ENCODE data around the gene DNAH14. TPM values are rescaled to one million over a fixed set of nuclear protein-coding genes. Genes with fewer than 3 reads are reported as not detected.

The DNAH14 gene
- total and polyA plus RNA-seq, 2 of the 4 experiments (the other 2 are of a cell fraction) = 2.7 to 3.6 TPM

DNA sequence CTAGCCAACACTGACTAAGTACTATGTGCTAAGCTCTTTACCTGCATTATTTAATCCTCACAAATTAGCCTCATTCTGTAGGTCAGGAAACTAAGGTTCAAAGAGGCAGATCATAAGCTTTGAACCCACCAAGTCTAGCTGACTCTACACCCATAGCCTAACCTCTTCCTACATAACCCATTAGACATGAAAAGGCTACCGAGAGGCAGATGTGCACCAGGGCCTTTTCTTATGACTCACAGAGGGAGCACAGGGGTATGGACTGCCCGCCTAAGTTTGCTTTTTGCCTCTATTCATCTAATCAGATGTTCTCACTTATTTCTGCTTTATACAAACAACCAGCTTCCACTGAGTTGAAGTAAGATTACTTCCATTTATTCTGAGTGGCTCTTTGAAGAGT, 466.9 kb downstream of the DNAH14 start:
- no peak overlapping the region for H3K14ac ChIP-seq (replicated peaks; ENCODE audit: low read depth, low read length)
- H3K9ac ChIP-seq (ENCODE audit: low read depth, low read length) = no peak overlapping the region
- no CpG with 5 or more reads among the region's 2 CpGs for WGBS, 2 experiments (ENCODE audit: extremely low coverage in 2 of 2, insufficient read length in 1 of 2)
- ATAC-seq (ENCODE audit: low read depth) = no peak
- H3K4me3 ChIP-seq (ENCODE audit: insufficient read depth, low read depth, low read length) = no peak overlapping the region
- no peak overlapping the region for H4K91ac ChIP-seq (ENCODE audit: insufficient read depth, low read depth, low read length)
- in situ Hi-C loops (cut with MboI; ENCODE audit: low sequenced_read_pairs) (no loop called here), intact Hi-C loops (cut with micrococcal nuclease) (no loop called here), dilution Hi-C loops (cut with HindIII; ENCODE audit: low sequenced_read_pairs, unreplicated experiment) (no loop called here)
- peaks cover 0 to 4% of the 10 kb centered on the region in 2 experiments; a peak in 1 of 4 replicates for H3K79me1 ChIP-seq (ENCODE audit: low read depth in 1 of 2, low read length in 2 of 2)
- H3K56ac ChIP-seq (ENCODE audit: extremely low read depth, insufficient read depth, low read length) = no peak overlapping the region
- BruUV-seq (replicated peaks) = no TSS peak
- no peak overlapping the region for H3K18ac ChIP-seq (ENCODE audit: low read depth, low read length)
- H2AK9ac ChIP-seq (replicated peaks; ENCODE audit: low read depth, low read length, poor library complexity) = no peak overlapping the region
- H3K4ac ChIP-seq (ENCODE audit: low read depth, low read length) = no peak overlapping the region
- H3K23ac ChIP-seq (ENCODE audit: low read depth, low read length) = no peak overlapping the region
- no peak overlapping the region for H2BK15ac ChIP-seq (ENCODE audit: low read depth, low read length)
- no peak overlapping the region for H2AK5ac ChIP-seq (ENCODE audit: low read depth, low read length)
- no peak overlapping the region for H2BK20ac ChIP-seq (ENCODE audit: low read depth, low read length)
- H4K8ac ChIP-seq (ENCODE audit: low read depth in 2 of 2, low read length in 2 of 2) = no peak overlapping the region
- ChIA-PET POLR2A (ENCODE audit: unreplicated experiment) (no interaction called here), CTCF (interaction anchor here (0.6 kb wide), 1 partner anchor 538 kb away, joined by 4 read pairs; no protein-coding TSS in a partner anchor)
- H2BK120ac ChIP-seq (ENCODE audit: low read depth, low read length) = no peak overlapping the region
- H3K4me1 ChIP-seq (ENCODE audit: control insufficient read depth, insufficient read depth, low read length) = no peaks in the 10 kb centered on the region
- no peaks in the 10 kb centered on the region for H3K9me3 ChIP-seq (ENCODE audit: control insufficient read depth, insufficient read depth, low read length)
- H3K27me3 ChIP-seq (ENCODE audit: control insufficient read depth, insufficient read depth, low read length) = no peaks in the 10 kb centered on the region
- H2BK5ac ChIP-seq (ENCODE audit: low read depth, low read length, poor library complexity, severe bottlenecking) = no peak overlapping the region
- H3K27ac ChIP-seq (ENCODE audit: insufficient read depth, low read length) = no peak overlapping the region
- peaks cover 7% of the 10 kb centered on the region for H3K36me3 ChIP-seq (ENCODE audit: control insufficient read depth, insufficient read depth, low read length)
- H4K5ac ChIP-seq (ENCODE audit: low read depth, low read length) = no peak overlapping the region
- H4K20me1 ChIP-seq (ENCODE audit: insufficient read depth, low read length) = no peaks in the 10 kb centered on the region
- H3K9me1 ChIP-seq (ENCODE audit: insufficient read depth, low read length) = peaks cover 2% of the 10 kb centered on the region; the same call in 1 of the 2 replicates
- no peak for DNase-seq
- H2AFZ ChIP-seq (replicated peaks; ENCODE audit: low read length, poor library complexity) = no peak overlapping the region
- TF ChIP-seq MAZ (IDR thresholded peaks at IDR 0.05; ENCODE audit: borderline replicate concordance, low read depth, low read length) = no peak
- TF ChIP-seq RAD21 (IDR thresholded peaks at IDR 0.05; ENCODE audit: low read length) = no peak
- TF ChIP-seq MAFK (IDR thresholded peaks at IDR 0.05; ENCODE audit: low read depth, low read length) = no peak
- no peak for TF ChIP-seq SMC3 (IDR thresholded peaks at IDR 0.05; ENCODE audit: low read depth, low read length)
- no peak for TF ChIP-seq RCOR1 (IDR thresholded peaks at IDR 0.05; ENCODE audit: insufficient replicate concordance, low read length)
- TF ChIP-seq CHD1 (IDR thresholded peaks at IDR 0.05; ENCODE audit: low read depth, low read length) = no peak
- TF ChIP-seq FOS (IDR thresholded peaks at IDR 0.05; ENCODE audit: low read depth, low read length) = no peak
- TF ChIP-seq CEBPB (IDR thresholded peaks at IDR 0.05; ENCODE audit: low read depth, low read length) = no peak
- TF ChIP-seq, protein P1, sequence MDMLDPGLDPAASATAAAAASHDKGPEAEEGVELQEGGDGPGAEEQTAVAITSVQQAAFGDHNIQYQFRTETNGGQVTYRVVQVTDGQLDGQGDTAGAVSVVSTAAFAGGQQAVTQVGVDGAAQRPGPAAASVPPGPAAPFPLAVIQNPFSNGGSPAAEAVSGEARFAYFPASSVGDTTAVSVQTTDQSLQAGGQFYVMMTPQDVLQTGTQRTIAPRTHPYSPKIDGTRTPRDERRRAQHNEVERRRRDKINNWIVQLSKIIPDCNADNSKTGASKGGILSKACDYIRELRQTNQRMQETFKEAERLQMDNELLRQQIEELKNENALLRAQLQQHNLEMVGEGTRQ (IDR thresholded peaks at IDR 0.05; ENCODE audit: low read depth, low read length) = no peak
- no peak for TF ChIP-seq BHLHE40 (IDR thresholded peaks at IDR 0.05; ENCODE audit: low read depth, low read length)
- TF ChIP-seq POLR2A (IDR thresholded peaks at IDR 0.05; ENCODE audit: low read depth, low read length) = no peak
- no peak for TF ChIP-seq RFX5 (IDR thresholded peaks at IDR 0.05; ENCODE audit: low read depth, low read length)
- TF ChIP-seq, protein P2, sequence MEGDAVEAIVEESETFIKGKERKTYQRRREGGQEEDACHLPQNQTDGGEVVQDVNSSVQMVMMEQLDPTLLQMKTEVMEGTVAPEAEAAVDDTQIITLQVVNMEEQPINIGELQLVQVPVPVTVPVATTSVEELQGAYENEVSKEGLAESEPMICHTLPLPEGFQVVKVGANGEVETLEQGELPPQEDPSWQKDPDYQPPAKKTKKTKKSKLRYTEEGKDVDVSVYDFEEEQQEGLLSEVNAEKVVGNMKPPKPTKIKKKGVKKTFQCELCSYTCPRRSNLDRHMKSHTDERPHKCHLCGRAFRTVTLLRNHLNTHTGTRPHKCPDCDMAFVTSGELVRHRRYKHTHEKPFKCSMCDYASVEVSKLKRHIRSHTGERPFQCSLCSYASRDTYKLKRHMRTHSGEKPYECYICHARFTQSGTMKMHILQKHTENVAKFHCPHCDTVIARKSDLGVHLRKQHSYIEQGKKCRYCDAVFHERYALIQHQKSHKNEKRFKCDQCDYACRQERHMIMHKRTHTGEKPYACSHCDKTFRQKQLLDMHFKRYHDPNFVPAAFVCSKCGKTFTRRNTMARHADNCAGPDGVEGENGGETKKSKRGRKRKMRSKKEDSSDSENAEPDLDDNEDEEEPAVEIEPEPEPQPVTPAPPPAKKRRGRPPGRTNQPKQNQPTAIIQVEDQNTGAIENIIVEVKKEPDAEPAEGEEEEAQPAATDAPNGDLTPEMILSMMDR (conservative IDR thresholded peaks at IDR 0.05; ENCODE audit: low read depth, low read length) = no peak
- H3K4me2 ChIP-seq (ENCODE audit: low read depth, low read length) = no peak overlapping the region

All from IMR-90 (cell line).